Motor neuron (in vitro differentiated cells): Measurements from ENCODE around the gene MGLL. TPM values are rescaled to one million over a fixed set of nuclear protein-coding genes. Genes with fewer than 3 reads are reported as not detected.

Experiments used
- ATAC-seq, 8 experiments: fragments of 200-7000 bp; cut with Tn5 transposase; replicated peaks in 6 of 8; 2 replicates each; pipeline ENCODE4 v1.8.0; 2021; ENCODE audit warnings: mild to moderate bottlenecking in 8 of 8, moderate library complexity in 8 of 8
- H3K27ac ChIP-seq, 2 donors: fragments of 250-450 bp; sonication (Bioruptor Pico); 2 replicates each; pipeline ENCODE4 v1.9.0; 2021; ENCODE audit warnings: antibody characterized with exemption in 2 of 2, mild to moderate bottlenecking in 2 of 2, moderate library complexity in 1 of 2
- H3K4me1 ChIP-seq, 2 donors: fragments of 250-450 bp; sonication (Bioruptor Pico); replicated peaks in 1 of 2; 2 replicates each; pipeline ENCODE4 v1.6.1; 2021; ENCODE audit warnings: antibody characterized with exemption in 2 of 2, mild to moderate bottlenecking in 2 of 2, moderate library complexity in 1 of 2
- H3K4me3 ChIP-seq, 5 donors: fragments of 250-450 bp; sonication (Bioruptor Pico); 2 replicates each; pipeline ENCODE4 v1.9.0; 2021; ENCODE audit warnings: antibody characterized with exemption in 5 of 5, mild to moderate bottlenecking in 5 of 5, moderate library complexity in 4 of 5
- WGBS, 10 experiments: fragments of 450-650 bp; shearing (Covaris generic); methylation state at CpG; one replicate each; pipeline ENCODE4 v1.0.0; 2022; 5-methylcytosine and 5-hydroxymethylcytosine counted together
- in situ Hi-C, 9 experiments: fragments of 400-800 bp; cut with MboI; loops; one replicate each; pipeline ENCODE4 v1.15.0; 2021; ENCODE audit warnings: low sequenced_read_pairs in 9 of 9, low pct_unique_long_range_greater_than_20kb in 2 of 9; ENCODE audit not compliant: unreplicated experiment in 9 of 9
- total RNA-seq, 8 experiments: library from RNA; unstranded; fragments of 300-600 nt; gene quantifications; 2 replicates each; pipeline versions ENCODE4 v1.2.3 to v1.2.4, GENCODE V29; 2022

The MGLL gene
- total RNA-seq, 8 experiments from 2014 or later, result 0.43 to 69.2 (median 4.5) TPM

DNA sequence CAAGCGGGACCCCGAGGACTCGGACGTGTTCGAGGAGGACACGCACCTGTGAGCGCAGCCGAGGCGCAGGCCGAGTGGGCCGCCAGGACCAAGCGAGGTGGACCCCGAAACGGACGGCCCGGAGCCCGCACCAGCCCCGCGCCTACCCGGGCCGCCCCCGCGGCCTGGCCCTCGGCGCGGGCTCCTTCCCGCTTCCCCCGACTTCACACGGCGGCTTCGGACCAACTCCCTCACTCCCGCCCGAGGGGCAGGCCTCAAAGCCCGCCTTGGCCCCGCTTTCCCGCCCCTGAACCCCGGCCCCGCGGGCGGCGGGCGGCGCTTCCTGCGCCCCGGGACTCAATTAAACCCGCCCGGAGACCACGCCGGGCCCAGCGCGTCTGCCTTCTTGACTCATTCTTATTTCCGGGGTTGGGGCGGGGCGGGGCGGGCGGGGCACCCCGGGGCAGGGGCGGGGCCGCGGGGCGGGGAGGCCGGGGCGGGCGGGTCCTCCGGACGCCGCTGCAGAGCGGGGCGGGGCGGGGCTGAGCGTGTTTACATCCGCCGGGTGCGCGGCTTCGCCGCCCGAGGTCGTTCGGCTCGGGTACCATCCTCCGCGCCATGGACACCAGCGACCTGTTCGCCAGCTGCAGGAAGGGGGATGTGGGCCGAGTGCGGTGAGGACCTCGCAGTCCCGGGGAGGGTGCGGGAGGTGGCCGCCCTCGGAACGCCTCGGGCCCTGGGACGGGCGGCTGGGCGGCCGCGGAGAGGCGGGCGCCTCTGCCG, 149.7 kb downstream of the MGLL start, which contains the start of gene ABTB1:
Gene ABTB1 (plus strand): TSS at position 524 of the 762 bp plus-strand sequence. CDS start 74 bp downstream, at position 598.
- WGBS, 10 experiments, result no CpG with 5 or more reads among the region's 102 CpGs
- peak within 1 kb of the TSS; percentile 33 to 62 (median 46) for H3K4me3 ChIP-seq
- H3K4me1 ChIP-seq, result peaks cover 2 to 4% of the 10 kb centered on the region in 2 donors
- in situ Hi-C loops, result loop anchor here in 1 of 9 experiments (25.0 kb wide), 1 partner anchor 315 kb away; no protein-coding TSS in a partner anchor
- H3K27ac ChIP-seq, result peak within 1 kb of the TSS in 1 of 2 donors; percentile 65
- peak; percentile 78 to 85 (median 83) for ATAC-seq

GRCh38 chr3:127671523-127672428, 150.5 kb downstream of the MGLL start:
- Histone ChIP-seq H3K4me1 (peaks cover 2 to 4% of the 10 kb centered on the region in 2 donors), H3K27ac (peak overlapping the region in 1 of 2 donors; percentile 65), H3K4me3 (peak overlapping the region; percentile 33 to 62 (median 46))
- peak; percentile 0 to 49 (median 8) for ATAC-seq
- in situ Hi-C loops, result loop anchor here in 1 of 9 experiments (25.0 kb wide), 1 partner anchor 316 kb away; no protein-coding TSS in a partner anchor
- 20 to 100% (median 38%) methylated on average over 1 to 14 of the region's 44 CpGs; no CpG with 5 or more reads in 7 of the 10 experiments for WGBS, 10 experiments

DNA sequence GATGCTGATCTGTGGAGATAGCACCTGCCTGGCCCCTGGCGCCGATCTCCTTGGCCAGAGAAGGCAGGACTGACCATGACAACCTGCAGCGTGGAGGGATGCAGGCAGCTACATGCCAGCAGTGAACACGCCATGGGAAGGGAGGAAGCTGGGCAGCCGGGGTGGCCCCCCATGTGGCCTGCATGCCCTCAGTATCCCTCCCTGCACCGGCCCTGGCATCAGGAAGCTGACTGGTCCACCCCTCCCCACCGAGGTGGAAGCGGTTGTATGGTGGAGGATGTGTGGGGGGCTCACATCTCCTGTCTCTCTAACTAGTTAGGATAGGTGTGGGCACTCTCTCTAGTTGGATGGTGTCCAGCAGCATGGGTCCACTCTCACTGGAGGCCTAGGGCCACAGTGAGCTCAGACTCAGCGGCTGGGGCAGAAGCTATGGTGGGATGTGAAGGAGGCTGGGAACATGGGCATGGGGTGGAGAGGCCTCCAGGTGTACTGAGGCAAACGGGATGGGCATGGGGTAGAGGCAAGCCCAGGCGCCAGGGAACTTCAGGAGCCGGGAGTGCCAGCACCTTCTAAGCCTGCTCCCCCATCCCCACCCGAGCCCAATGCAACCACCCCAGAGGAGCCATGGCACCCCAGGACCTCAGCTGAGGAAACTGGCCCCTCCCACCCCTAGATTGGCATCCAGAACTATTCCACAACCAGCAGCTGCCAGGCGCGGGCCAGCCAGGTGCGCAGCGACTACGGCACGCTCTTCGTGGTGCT, 151.4 kb downstream of the MGLL start:
- WGBS, 10 experiments, result 40 to 100% (median 100%) methylated on average over 1 to 4 of the region's 20 CpGs; no CpG with 5 or more reads in 5 of the 10 experiments

DNA sequence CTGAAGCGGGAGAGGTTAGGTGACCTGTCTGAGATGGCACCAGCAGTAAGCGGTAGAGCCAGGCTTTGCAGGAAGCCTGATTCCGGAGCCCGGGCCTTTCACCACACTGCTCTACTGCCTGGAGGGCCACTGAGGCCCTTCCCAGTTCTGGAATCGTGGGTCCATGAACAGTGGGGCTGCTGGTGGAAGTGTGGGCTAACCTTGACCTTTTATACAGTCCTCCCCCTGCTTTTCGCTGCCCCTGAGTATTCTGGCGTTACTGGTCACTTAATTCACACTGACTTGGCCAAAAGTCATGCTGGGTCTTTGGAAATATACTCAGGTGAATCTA, 152.1 kb downstream of the MGLL start:
- WGBS, 10 experiments, result 70 to 100% (median 95%) methylated on average over 1 to 4 of the region's 7 CpGs; no CpG with 5 or more reads in 6 of the 10 experiments
- in situ Hi-C loops, result loop anchor here in 1 of 9 experiments (25.0 kb wide), 1 partner anchor 317 kb away; no protein-coding TSS in a partner anchor

More for the DNA sequence above, 151.4 kb downstream of the MGLL start:
- H3K4me1 ChIP-seq, result peaks cover 2 to 4% of the 10 kb centered on the region in 2 donors
- no peak overlapping the region for H3K27ac ChIP-seq
- no peak for ATAC-seq
- in situ Hi-C loops, result loop anchor here in 1 of 9 experiments (25.0 kb wide), 1 partner anchor 316 kb away; no protein-coding TSS in a partner anchor
- no peak overlapping the region for H3K4me3 ChIP-seq

GRCh38 chr3:127669541-127670228, 152.6 kb downstream of the MGLL start:
- Histone ChIP-seq H3K27ac (no peak overlapping the region), H3K4me1 (peaks cover 2 to 4% of the 10 kb centered on the region in 2 donors), H3K4me3 (no peak overlapping the region)
- 47 to 100% (median 100%) methylated on average over 1 to 4 of the region's 14 CpGs; no CpG with 5 or more reads in 4 of the 10 experiments for WGBS, 10 experiments
- ATAC-seq, result no peak
- in situ Hi-C loops, result loop anchor here in 1 of 9 experiments (25.0 kb wide), 1 partner anchor 318 kb away; no protein-coding TSS in a partner anchor

More for the DNA sequence above, 152.1 kb downstream of the MGLL start:
- Histone ChIP-seq H3K4me3 (no peak overlapping the region), H3K27ac (no peak overlapping the region), H3K4me1 (peaks cover 2 to 4% of the 10 kb centered on the region in 2 donors)
- ATAC-seq, result no peak

GRCh38 chr3:127668906-127669305, 153.4 kb downstream of the MGLL start:
- H3K27ac ChIP-seq, result no peak overlapping the region
- no peak overlapping the region for H3K4me3 ChIP-seq
- WGBS, 10 experiments, result 83 to 100% (median 95%) methylated on average over 1 to 5 of the region's 7 CpGs; no CpG with 5 or more reads in 2 of the 10 experiments
- no peak for ATAC-seq
- peaks cover 2 to 4% of the 10 kb centered on the region in 2 donors for H3K4me1 ChIP-seq
- in situ Hi-C loops, result loop anchor here in 1 of 9 experiments (25.0 kb wide), 1 partner anchor 318 kb away; no protein-coding TSS in a partner anchor

DNA sequence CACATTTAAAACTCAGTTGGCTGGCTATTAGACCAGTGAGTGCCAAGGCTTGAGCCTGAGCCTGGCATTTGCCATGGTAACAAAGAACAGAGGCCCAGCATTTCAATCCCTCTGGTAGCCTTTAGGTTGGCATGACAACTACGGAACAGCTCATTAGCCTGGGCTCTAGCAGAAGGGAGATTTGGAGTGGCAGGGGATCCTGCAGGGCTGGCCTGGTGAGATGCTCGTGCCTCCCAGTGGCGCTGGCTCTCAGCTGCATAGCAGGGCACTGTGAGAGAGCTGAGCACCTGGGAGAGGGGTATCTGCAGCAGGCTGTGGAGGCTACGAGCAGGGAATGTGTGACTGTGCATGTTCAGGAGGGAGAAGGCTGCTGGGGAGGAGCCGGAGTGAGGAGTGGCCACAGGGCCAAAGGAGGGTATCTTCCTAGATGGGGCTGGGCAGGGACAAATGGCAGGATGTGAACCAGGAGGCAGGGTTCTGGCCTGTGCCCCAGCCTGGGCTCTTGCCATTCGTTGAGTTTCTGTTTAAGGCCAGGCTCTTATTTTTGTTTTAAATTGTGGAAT, 155.1 kb downstream of the MGLL start:
- Histone ChIP-seq H3K27ac (no peak overlapping the region), H3K4me3 (no peak overlapping the region), H3K4me1 (peaks cover 0 to 4% of the 10 kb centered on the region in 2 donors)
- 50 to 100% (median 86%) methylated on average over 1 to 4 of the region's 6 CpGs; no CpG with 5 or more reads in 3 of the 10 experiments for WGBS, 10 experiments
- ATAC-seq, result peak in 3 of 8 experiments; percentile 28 to 92 (median 74)
- in situ Hi-C loops, result loop anchor here in 1 of 9 experiments (25.0 kb wide), 1 partner anchor 320 kb away; no protein-coding TSS in a partner anchor

GRCh38 chr3:127666676-127667075, 155.6 kb downstream of the MGLL start:
- peaks cover 0 to 2% of the 10 kb centered on the region in 2 donors for H3K4me1 ChIP-seq
- no peak for ATAC-seq
- in situ Hi-C loops, result loop anchor here in 1 of 9 experiments (25.0 kb wide), 1 partner anchor 321 kb away; no protein-coding TSS in a partner anchor
- H3K4me3 ChIP-seq, result no peak overlapping the region
- no peak overlapping the region for H3K27ac ChIP-seq
- 58 to 100% (median 87%) methylated on average over 1 to 2 of the region's 2 CpGs; no CpG with 5 or more reads in 4 of the 10 experiments for WGBS, 10 experiments

- WGBS, 10 experiments, result 0 to 100% (median 88%) methylated on average over 1 to 3 of the region's 3 CpGs; no CpG with 5 or more reads in 2 of the 10 experiments
- in situ Hi-C loops, result loop anchor here in 1 of 9 experiments (25.0 kb wide), 1 partner anchor 322 kb away; no protein-coding TSS in a partner anchor
- H3K4me3 ChIP-seq, result no peak overlapping the region
- H3K27ac ChIP-seq, result no peak overlapping the region
- peak in 3 of 8 experiments; percentile 65 to 67 (median 67) for ATAC-seq
- no peaks in the 10 kb centered on the region for H3K4me1 ChIP-seq
Observed at GRCh38 chr3:127665586-127665985, 156.7 kb downstream of the MGLL start.

DNA sequence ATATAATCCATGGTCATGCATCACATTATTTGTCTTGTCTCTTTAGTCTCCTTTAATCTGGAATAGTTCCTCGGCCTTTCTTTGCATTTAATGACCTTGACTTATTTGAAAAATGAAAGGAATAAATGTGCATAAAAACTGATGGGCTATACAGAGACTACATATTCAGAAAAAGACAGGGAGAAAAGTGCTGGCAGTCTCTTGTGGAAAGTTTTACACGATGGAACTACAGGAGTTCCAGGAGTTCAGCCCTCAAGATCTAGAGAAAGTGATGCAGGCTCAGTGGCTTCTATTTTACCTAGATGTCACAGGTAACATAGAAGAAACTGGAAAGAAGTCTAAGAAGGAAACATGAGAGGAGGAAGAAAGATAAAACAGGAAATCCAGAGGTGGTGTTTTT, 157.2 kb downstream of the MGLL start:
- in situ Hi-C loops, result loop anchor here in 1 of 9 experiments (25.0 kb wide), 1 partner anchor 322 kb away; no protein-coding TSS in a partner anchor
- WGBS, 10 experiments, result 0 to 100% (median 73%) methylated on average over 2 of the region's 2 CpGs; no CpG with 5 or more reads in 1 of the 10 experiments

DNA sequence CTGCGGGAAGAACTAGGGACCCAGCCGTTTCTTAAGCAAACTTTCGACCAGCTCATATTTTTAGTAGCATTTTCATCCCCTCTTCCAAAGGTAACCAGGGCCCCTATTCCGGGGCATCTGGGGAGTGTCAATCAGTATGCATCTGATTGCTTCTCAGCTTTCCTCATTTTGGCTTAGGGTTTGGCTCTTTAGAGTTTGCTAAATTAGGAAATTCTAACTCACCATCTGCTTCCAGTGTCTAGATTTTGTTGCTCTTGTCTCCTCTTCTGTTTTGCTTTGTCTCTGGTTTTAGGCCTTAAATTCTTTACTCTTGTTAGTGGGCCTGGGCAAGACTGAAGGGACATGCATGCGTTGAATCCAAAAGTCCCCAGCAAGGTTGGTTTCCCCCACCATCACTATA, 159.2 kb downstream of the MGLL start:
- peak in 1 of 8 experiments; percentile 3 for ATAC-seq
- no peak overlapping the region for H3K4me3 ChIP-seq
- WGBS, 10 experiments, result 7 to 100% (median 97%) methylated on average over 1 to 5 of the region's 5 CpGs
- no peak overlapping the region for H3K27ac ChIP-seq
- in situ Hi-C loops, result loop anchor here in 1 of 9 experiments (25.0 kb wide), 1 partner anchor 324 kb away; no protein-coding TSS in a partner anchor
- H3K4me1 ChIP-seq, result no peaks in the 10 kb centered on the region

More for the DNA sequence above, 157.2 kb downstream of the MGLL start:
- peak in 3 of 8 experiments; percentile 4 to 6 (median 6) for ATAC-seq
- no peak overlapping the region for H3K4me3 ChIP-seq
- no peaks in the 10 kb centered on the region for H3K4me1 ChIP-seq
- no peak overlapping the region for H3K27ac ChIP-seq
